Endodermal cell (in vitro differentiated cells): ENCODE data around the gene TNRC6C. TPM values are rescaled to one million over a fixed set of nuclear protein-coding genes. Genes with fewer than 3 reads are reported as not detected.
"Not testable (repeated sequence)": the region's sequence is repeated elsewhere in the genome, so short reads cannot be mapped to it uniquely, and the experiment has no call there.

Experiments
- DNase-seq: peaks from one replicate; pipeline ENCODE4 v3.0.0-alpha.2; 2017
- H3K27ac ChIP-seq: 2 replicates; pipeline ENCODE4 v1.5.1; 2013; ENCODE audit warnings: mild to moderate bottlenecking, low read depth, low read length, moderate library complexity
- H3K27me3 ChIP-seq: 2 replicates; pipeline ENCODE4 v1.6.1; 2013; ENCODE audit warnings: mild to moderate bottlenecking, low read length, moderate library complexity; ENCODE audit not compliant: insufficient read depth, control insufficient read depth, poor library complexity, severe bottlenecking
- H3K36me3 ChIP-seq: 2 replicates; pipeline ENCODE4 v1.7.0; 2013; ENCODE audit warnings: mild to moderate bottlenecking, low read length, moderate library complexity; ENCODE audit not compliant: control insufficient read depth, insufficient read depth
- H3K4me1 ChIP-seq: one replicate; pipeline ENCODE4 v1.7.0; 2013; ENCODE audit warnings: low read length; ENCODE audit not compliant: control insufficient read depth, insufficient read depth
- H3K4me3 ChIP-seq: 2 replicates; pipeline ENCODE4 v1.5.1; 2013; ENCODE audit warnings: mild to moderate bottlenecking, low read length, moderate library complexity
- H3K9ac ChIP-seq: 2 replicates; pipeline ENCODE4 v1.6.1; 2013; ENCODE audit warnings: mild to moderate bottlenecking, low read length, moderate library complexity; ENCODE audit not compliant: poor library complexity, severe bottlenecking; ENCODE audit errors: extremely low read depth
- H3K9me3 ChIP-seq: 2 replicates; pipeline ENCODE4 v1.6.1; 2013; ENCODE audit warnings: mild to moderate bottlenecking, low read length, moderate library complexity; ENCODE audit not compliant: control insufficient read depth
- H3K27ac Mint-ChIP-seq: 2 replicates; pipeline ENCODE4 v1.8.0; 2020; ENCODE audit warnings: mixed read lengths
- H3K27me3 Mint-ChIP-seq: 2 replicates; pipeline ENCODE4 v1.8.0; 2021; ENCODE audit warnings: mild to moderate bottlenecking, mixed read lengths; ENCODE audit not compliant: insufficient read depth
- H3K36me3 Mint-ChIP-seq: 2 replicates; pipeline ENCODE4 v1.8.0; 2020; ENCODE audit warnings: low read depth, mixed read lengths
- H3K4me1 Mint-ChIP-seq: 2 replicates; pipeline ENCODE4 v1.8.0; 2020; ENCODE audit warnings: mixed read lengths
- H3K4me3 Mint-ChIP-seq: 2 replicates; pipeline ENCODE4 v1.8.0; 2020; ENCODE audit warnings: mild to moderate bottlenecking, moderate library complexity, mixed read lengths
- H3K9me3 Mint-ChIP-seq: 2 replicates; pipeline ENCODE4 v1.8.0; 2020; ENCODE audit warnings: mild to moderate bottlenecking, mixed read lengths
- WGBS, 2 experiments: methylation state at CpG; one replicate each; pipeline versions ENCODE4 v1.1.5 to v1.1.7; 2013; ENCODE audit warnings: missing lambda C conversion rate in 2 of 2, mixed read lengths in 1 of 2; ENCODE audit not compliant: insufficient coverage in 1 of 2, insufficient read length in 1 of 2; 5-methylcytosine and 5-hydroxymethylcytosine counted together
- total RNA-seq, 2 donors: library from RNA; stranded (reverse); fragmentation: NEBNext Ultra II Directional in 1 of 2; extraction: Animal tissue kit (Norgen Biotek cat#: 25700) in 1 of 2; gene quantifications; 2 replicates in 1 of 2; 3 replicates in 1 of 2; pipeline ENCODE4 v1.2.1, GENCODE V29; 2021
- TF ChIP-seq, protein P1 (sequence below): fragments of 200-600 bp; sonication (generic); conservative IDR thresholded peaks from 2 replicates; pipeline ENCODE4 v1.5.0; 2021; ENCODE audit warnings: antibody characterized with exemption, mild to moderate bottlenecking

Gene TNRC6C
- total RNA-seq, 2 donors from 2014 or later: 22.4 to 40.2 TPM

DNA sequence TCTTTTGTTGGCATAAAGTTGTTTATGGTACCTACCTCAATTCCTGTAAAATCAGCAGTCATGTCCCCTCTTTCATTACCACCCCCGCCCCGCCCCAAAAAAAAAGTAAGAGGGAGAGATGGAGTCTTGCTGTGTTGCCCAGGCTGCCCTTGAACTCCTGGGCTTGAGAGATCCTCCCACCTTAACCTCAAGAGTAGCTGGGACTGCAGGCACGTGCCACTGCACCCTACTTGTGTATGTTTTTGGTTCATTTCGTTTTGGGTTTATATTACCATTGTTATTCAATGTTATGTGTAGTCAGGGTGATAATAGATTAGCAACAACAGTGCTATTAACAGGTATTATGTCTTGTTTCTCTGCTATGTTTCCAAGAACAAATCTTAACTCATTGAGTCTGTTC lies 15.9 kb downstream of the TNRC6C start:
- Mint-ChIP-seq H3K27me3 (no peaks in the 10 kb centered on the region), H3K9me3 (no peaks in the 10 kb centered on the region), H3K4me3 (no peak overlapping the region), H3K4me1 (peaks cover 32% of the 10 kb centered on the region), H3K36me3 (no peaks in the 10 kb centered on the region), H3K27ac (no peak overlapping the region)
- H3K4me3 ChIP-seq: no peak overlapping the region
- DNase-seq: peak; percentile 37
- H3K36me3 ChIP-seq: no peaks in the 10 kb centered on the region
- H3K27me3 ChIP-seq: no peaks in the 10 kb centered on the region
- H3K9ac ChIP-seq: no peak overlapping the region
- H3K9me3 ChIP-seq: no peaks in the 10 kb centered on the region
- WGBS, 2 experiments: 91% methylated on average over 4 of the region's 4 CpGs; no CpG with 5 or more reads in 1 of the 2 experiments
- no peaks in the 10 kb centered on the region for H3K4me1 ChIP-seq
- TF ChIP-seq, protein P1, sequence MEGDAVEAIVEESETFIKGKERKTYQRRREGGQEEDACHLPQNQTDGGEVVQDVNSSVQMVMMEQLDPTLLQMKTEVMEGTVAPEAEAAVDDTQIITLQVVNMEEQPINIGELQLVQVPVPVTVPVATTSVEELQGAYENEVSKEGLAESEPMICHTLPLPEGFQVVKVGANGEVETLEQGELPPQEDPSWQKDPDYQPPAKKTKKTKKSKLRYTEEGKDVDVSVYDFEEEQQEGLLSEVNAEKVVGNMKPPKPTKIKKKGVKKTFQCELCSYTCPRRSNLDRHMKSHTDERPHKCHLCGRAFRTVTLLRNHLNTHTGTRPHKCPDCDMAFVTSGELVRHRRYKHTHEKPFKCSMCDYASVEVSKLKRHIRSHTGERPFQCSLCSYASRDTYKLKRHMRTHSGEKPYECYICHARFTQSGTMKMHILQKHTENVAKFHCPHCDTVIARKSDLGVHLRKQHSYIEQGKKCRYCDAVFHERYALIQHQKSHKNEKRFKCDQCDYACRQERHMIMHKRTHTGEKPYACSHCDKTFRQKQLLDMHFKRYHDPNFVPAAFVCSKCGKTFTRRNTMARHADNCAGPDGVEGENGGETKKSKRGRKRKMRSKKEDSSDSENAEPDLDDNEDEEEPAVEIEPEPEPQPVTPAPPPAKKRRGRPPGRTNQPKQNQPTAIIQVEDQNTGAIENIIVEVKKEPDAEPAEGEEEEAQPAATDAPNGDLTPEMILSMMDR: no peak
- no peak overlapping the region for H3K27ac ChIP-seq

DNA sequence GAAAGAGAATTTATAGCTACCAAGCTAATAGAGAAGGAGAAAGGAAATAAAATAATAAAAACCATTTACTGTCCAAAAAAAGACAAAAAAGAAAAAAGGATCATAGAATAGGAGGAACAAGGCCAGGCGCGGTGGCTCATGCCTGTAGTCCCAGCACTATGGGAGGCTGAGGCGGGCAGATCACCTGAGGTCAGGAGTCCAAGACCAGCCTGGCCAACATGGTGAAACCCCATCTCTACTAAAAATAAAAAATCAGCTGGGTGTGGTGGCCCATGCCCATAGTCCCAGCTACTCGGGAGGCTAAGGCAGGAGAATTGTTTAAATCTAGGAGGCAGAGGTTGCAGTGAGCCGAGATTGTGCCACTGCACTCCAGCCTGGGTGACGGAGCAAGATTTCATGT lies 23.9 kb downstream of the TNRC6C start:
- DNase-seq, H3K36me3 ChIP-seq, H3K9me3 Mint-ChIP-seq, H3K27ac ChIP-seq, H3K9me3 ChIP-seq, H3K27me3 ChIP-seq, H3K27ac Mint-ChIP-seq, H3K9ac ChIP-seq, H3K4me3 Mint-ChIP-seq, H3K4me1 ChIP-seq, H3K36me3 Mint-ChIP-seq, H3K4me3 ChIP-seq, H3K27me3 Mint-ChIP-seq: not testable (repeated sequence)
- WGBS, 2 experiments: 93% methylated on average over 4 to 6 of the region's 6 CpGs
- peaks cover 16% of the 10 kb centered on the region for H3K4me1 Mint-ChIP-seq

DNA sequence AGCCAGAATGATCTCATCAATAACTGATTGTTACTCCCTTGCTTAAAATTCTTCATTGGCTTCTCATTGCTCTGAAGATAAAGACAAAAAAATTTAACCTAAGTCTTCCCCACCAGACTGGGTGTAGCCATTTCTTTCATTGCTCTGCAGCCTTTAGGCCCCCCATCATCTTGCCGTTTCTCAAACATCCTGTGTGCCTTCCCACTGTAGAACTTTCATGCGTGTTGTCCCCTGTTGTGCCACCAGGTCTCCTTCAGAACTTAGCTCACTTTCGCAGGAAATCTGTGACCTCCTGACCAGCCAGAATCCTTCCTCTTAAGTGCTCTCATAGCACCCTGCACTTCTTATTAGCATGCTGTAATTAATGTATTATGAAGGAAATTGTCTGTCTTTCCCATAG lies 31.8 kb downstream of the TNRC6C start:
- Histone ChIP-seq H3K4me3 (no peak overlapping the region), H3K27ac (no peak overlapping the region), H3K27me3 (no peaks in the 10 kb centered on the region), H3K4me1 (peaks cover 16% of the 10 kb centered on the region), H3K9me3 (no peaks in the 10 kb centered on the region), H3K9ac (no peak overlapping the region), H3K36me3 (no peaks in the 10 kb centered on the region)
- TF ChIP-seq, protein P1: peak; percentile 19
- Mint-ChIP-seq H3K27me3 (no peaks in the 10 kb centered on the region), H3K27ac (no peak overlapping the region), H3K4me1 (peaks cover 16% of the 10 kb centered on the region), H3K4me3 (no peak overlapping the region), H3K36me3 (no peaks in the 10 kb centered on the region), H3K9me3 (no peaks in the 10 kb centered on the region)
- 97 to 100% methylated on average over 1 to 3 of the region's 3 CpGs for WGBS, 2 experiments
- DNase-seq: no peak

DNA sequence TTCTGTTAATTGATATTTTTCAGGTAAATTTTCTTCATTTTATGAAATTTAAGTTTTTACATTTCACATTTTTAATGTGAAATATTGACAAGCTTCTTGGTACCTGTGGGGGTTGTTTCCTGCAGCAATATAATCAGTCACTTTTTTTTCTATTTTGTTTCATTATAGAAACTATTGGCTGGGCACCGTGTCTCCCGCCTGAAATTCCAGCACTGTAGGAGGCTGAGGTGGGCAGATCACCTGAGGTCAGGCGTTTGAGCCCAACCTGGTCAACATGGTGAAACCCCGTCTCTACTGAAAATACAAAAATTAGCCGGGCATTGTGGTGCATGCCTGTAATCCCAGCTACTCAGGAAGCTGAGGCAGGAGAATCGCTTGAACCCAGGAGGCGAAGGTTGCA lies 35.2 kb downstream of the TNRC6C start:
- not testable (repeated sequence) for H3K27me3 ChIP-seq, H3K27ac Mint-ChIP-seq, H3K4me3 Mint-ChIP-seq, H3K27ac ChIP-seq, H3K36me3 ChIP-seq, H3K4me3 ChIP-seq, H3K9me3 ChIP-seq, H3K27me3 Mint-ChIP-seq, H3K9ac ChIP-seq, H3K9me3 Mint-ChIP-seq, H3K36me3 Mint-ChIP-seq
- peak; percentile 63 for DNase-seq
- 79 to 88% methylated on average over 7 of the region's 7 CpGs for WGBS, 2 experiments
- peaks cover 23% of the 10 kb centered on the region for H3K4me1 ChIP-seq
- peaks cover 29% of the 10 kb centered on the region for H3K4me1 Mint-ChIP-seq
